DOHH2 (cell line): ENCODE results near the gene SUPT4H1.
A peak's percentile ranks its signal among the peaks of the same experiment; 100 is the strongest.

Experiments
- CTCF ChIP-seq: fragments of 200-600 bp; sonication (generic); IDR thresholded peaks from one replicate; pipeline ENCODE4 v1.5.1; 2014; ENCODE audit warnings: antibody characterized with exemption, mild to moderate bottlenecking, low read depth, low read length; ENCODE audit not compliant: poor library complexity, severe bottlenecking
- EZH2phosphoT487 ChIP-seq: fragments of 200-600 bp; sonication (generic); IDR thresholded peaks from 2 replicates; pipeline ENCODE4 v1.6.1; 2017; ENCODE audit warnings: borderline replicate concordance, mild to moderate bottlenecking, antibody characterized with exemption, low read length, moderate library complexity, mixed read lengths

GRCh38 chr17:58338454-58338840, 13.6 kb downstream of the SUPT4H1 start:
- TF ChIP-seq CTCF (peak; percentile 55), EZH2phosphoT487 (no peak)
